ENCODE measurements around the gene HYCC1. TPM values are rescaled to one million over a fixed set of nuclear protein-coding genes. Genes with fewer than 3 reads are reported as not detected.
A peak's percentile ranks its signal among the peaks of the same experiment; 100 is the strongest.
"Not testable (repeated sequence)": the region's sequence is repeated elsewhere in the genome, so short reads cannot be mapped to it uniquely, and the experiment has no call there.

Gene HYCC1
- total RNA-seq, 1 donor from 2014 or later = 60.0 TPM

GRCh38 chr7:22992874-22993840, 20.8 kb downstream of the HYCC1 start:
- intact Hi-C loops (cut with DNase I) = no loop called here
- DNase-seq (ENCODE audit: low spot score) = no peak
- ATAC-seq = no peak

GRCh38 chr7:22990588-22990949, 23.4 kb downstream of the HYCC1 start:
- intact Hi-C loops (cut with DNase I) = no loop called here
- DNase-seq (ENCODE audit: low spot score) = no peak
- no peak for ATAC-seq

- intact Hi-C loops (cut with DNase I) = no loop called here
- ATAC-seq = no peak
Measured at GRCh38 chr7:22989643-22990587, 24.0 kb downstream of the HYCC1 start.

GRCh38 chr7:22985436-22985835, 28.5 kb downstream of the HYCC1 start:
- DNase-seq (ENCODE audit: low spot score) = no peak
- no peak for ATAC-seq
- intact Hi-C loops (cut with DNase I) = no loop called here

More at GRCh38 chr7:22989643-22990587, 24.0 kb downstream of the HYCC1 start:
- DNase-seq (ENCODE audit: low spot score) = no peak

DNA sequence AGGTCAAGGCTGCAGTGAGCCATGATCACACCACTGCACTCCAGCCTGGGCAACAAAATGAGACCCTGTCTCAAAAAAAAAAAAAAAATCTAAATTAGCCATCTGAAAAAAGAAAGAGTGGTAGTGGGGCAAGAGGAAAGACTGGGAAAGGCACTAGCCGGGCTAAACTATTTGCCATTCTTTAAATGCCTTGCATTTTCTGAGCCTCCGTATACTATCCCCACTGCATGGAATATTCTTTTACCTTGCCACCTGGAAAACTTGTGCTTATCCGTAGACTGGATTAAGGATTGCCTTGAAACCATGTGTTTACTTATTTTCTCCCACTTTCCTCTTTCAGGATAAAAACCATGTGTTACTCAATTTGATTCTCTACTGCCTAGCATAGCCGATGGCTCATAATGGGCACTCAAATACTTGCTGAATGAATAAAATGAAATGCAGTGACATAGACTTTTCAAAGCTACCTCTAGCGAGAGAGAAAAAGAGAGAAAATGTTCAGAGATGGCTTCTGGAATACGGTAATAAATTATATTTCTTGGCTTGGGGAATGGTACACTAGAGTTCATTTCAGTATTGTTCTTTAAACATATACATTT, 30.6 kb downstream of the HYCC1 start:
- ATAC-seq (no peak), DNase-seq (ENCODE audit: low spot score) (no peak)
- intact Hi-C loops (cut with DNase I) = no loop called here

DNA sequence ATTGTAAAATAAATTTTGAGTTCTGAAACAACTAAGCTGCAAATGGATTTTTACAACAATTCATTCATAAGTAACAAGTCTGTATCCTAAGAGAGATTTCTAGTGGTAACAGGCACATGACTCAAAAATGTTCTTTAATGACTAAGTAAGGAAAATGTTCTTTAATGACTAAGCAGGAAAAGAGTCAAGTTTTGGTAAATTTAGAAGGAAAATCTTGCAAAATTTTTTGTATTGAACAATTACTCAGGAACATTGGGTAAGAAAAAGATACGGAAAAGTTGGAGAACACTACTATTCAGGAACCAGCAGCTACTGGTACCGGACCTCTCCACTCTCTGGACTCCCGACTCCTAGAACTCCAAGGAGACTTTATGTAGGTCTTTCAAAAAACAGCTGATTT, 33.5 kb downstream of the HYCC1 start:
- ATAC-seq = peak; percentile 66
- intact Hi-C loops (cut with DNase I) = no loop called here
- no peak for DNase-seq (ENCODE audit: low spot score)

DNA sequence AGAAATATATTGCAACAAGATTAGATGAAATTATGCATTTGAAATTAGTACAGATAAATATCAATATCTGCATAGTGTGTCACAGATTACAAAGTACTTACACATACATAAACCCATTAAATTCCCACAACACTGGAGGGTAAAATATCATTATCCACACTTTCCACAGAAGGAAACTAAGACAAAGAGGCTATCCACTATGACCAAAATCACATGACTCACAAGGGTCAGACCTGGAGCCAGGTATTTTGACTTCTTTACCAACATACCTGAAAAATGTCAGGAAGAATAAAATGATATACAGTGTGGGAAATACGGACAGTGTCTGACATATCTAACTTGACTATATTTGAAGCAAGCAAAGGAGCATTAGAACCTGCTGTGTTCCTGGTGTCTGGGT, 34.1 kb downstream of the HYCC1 start:
- ATAC-seq (no peak), DNase-seq (ENCODE audit: low spot score) (no peak)
- intact Hi-C loops (cut with DNase I) = no loop called here

GRCh38 chr7:22979251-22979650, 34.7 kb downstream of the HYCC1 start:
- ATAC-seq = no peak
- intact Hi-C loops (cut with DNase I) = no loop called here
- no peak for DNase-seq (ENCODE audit: low spot score)

DNA sequence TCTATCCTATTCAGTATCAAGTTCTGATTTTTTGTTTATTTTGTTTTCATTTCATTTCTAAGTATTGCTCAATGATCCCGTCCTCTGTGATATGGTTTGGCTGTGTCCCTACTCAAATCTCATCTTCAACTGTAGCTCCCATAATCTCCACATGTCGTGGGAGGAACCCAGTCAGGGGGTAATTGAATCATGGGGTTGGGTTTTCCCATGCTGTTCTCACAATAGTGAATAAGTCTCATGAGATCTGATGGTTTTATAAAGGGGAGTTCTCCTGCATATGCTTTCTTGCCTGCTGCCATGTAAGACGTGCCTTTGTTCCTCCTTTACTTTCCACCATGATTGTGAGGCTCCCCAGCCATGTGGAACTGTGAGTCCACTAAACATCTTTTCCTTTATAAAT, 39.3 kb downstream of the HYCC1 start:
- intact Hi-C loops (cut with DNase I); DNase-seq (ENCODE audit: low spot score): not testable (repeated sequence)
- ATAC-seq = peak; percentile 41

DNA sequence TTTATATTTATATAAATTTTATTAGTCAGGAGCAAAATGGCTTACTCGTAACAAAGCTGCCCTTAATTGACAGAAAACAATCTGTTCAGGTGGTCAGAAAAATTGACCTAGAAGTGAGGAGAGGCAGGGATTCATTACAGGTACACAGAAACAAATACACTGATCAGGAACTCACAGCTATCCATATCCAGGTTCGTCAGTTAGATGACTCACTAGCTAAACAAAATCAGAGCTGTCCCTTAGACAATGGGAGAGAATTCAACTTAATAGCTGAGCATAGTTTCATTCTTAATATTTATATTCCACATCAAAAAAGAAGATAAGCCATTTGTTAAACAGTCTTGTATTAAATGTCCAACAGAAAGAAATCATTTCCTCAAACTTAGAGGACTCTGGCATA, 41.7 kb downstream of the HYCC1 start:
- intact Hi-C loops (cut with DNase I) = no loop called here
- no peak for DNase-seq (ENCODE audit: low spot score)
- no peak for ATAC-seq

DNA sequence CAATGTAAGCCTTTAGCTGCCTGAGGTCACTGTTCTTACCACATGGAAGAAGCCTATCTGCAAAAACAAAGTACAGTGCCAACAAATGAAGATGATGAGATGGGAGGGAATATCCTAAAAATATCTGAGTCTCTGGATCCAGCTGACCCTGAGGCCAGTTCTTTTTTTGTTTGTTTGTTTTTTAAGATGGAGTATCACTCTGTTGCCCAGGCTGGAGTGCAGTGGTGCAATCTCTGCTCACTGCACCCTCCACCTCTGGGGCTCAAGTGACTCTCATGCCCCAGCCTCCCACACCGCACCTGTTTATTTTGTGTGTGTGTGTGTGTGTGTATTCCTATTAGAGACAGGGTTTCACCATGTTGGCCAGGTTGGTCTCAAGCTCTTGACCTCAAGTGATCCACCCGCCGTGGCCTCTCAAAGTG, 44.9 kb downstream of the HYCC1 start:
- peak; percentile 71 for ATAC-seq
- intact Hi-C loops (cut with DNase I) = no loop called here
- no peak for DNase-seq (ENCODE audit: low spot score)

Other genes starting within 250 kb of the HYCC1 start
- gene TOMM7, start 191.3 kb downstream of the HYCC1 start, total RNA-seq = 322 TPM
- gene KLHL7, start 91.7 kb upstream of the HYCC1 start, total RNA-seq = 29.1 TPM
- 26.6 TPM for gene NUP42, start 167.9 kb upstream of the HYCC1 start, total RNA-seq
- 145 TPM for gene GPNMB, start 232.6 kb upstream of the HYCC1 start, total RNA-seq

Data from sciatic nerve (tissue), 2 donors.